ENCODE results near the gene RIC8B.

The RIC8B gene

DNA sequence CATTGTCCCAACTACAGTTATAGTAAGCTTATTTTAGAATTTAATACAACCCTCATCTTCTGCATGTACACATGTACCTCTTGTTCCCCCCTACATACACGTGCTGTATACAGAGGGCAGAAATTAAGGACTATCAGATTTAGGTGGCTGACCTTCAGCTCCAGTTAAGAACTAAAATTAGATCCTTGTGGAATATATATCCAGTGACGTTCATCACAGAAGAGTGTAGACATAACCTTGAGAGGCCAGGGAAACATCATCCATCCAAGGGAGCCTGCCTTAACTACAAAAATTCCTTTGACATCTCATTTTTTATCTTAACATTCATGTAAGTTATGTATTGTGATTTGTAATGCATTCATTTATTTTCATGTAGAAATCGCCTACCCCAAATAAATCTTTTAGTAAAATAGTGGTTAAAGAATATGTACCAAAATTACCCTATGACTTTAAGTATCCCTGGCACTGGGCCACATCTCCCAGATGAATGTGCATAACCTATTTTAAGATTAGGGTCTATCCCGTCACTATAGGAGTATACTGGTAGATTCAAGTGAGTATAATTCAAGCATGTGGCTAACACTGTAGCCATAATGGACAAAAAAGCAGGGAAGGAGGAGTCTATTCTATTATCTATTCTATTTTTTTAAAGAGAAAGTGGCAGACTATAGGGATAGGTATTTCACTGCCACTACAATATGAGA lies 27.5 kb downstream of the RIC8B start:
- no peak for DNase-seq

DNA sequence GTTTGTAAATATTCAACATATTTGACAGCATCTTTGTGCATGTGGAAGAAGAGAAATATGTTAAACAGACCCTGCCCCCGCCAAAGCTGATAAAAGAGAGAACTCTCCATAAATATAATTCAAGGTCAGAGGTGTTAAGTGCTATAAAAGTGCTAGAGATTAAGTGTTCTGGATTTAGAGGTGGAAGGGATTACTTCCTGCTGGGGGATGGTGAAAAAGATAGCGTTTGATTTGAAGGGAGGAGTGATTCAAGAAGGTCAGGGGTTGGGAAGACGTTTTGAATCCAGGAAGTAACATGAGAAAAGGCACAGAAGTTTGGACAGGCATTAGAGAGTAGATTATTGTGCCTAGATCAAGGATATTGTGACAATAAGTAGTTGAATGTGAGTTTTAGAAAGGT lies 30.2 kb downstream of the RIC8B start:
- DNase-seq: no peak

DNA sequence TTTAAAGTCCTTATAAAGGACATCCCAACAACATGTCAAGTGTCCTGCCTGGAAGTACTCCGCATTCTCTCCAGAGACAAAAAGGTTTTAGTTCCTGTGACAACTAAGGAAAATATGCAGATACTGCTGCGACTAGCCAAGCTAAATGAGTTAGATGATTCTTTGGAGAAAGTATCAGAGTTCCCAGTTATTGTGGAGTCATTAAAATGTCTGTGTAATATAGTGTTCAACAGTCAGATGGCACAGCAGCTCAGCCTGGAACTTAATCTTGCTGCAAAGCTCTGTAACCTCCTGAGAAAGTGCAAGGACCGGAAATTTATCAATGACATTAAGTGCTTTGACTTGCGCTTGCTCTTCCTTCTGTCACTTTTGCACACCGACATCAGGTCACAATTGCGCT lies 40.2 kb downstream of the RIC8B start:
- DNase-seq: no peak

DNA sequence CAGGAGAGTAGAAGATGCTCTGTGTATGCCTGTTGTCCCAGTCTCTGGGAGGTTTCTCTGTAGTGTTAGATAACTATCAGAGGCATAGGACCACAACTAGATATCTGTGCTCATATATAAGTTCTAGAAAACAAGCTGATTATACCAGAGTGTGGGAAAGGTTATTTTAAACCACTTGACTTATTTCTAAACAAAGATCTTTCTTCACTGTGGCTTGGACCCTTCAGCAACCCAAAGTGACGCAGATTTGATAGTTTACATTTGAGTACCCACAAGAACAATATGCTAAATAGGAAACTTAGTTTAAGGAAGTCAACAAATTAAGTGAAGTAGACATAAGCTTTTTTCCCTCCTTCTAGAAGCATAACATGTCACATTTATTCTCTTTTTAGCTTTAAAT lies 41.3 kb downstream of the RIC8B start:
- no peak for DNase-seq

DNA sequence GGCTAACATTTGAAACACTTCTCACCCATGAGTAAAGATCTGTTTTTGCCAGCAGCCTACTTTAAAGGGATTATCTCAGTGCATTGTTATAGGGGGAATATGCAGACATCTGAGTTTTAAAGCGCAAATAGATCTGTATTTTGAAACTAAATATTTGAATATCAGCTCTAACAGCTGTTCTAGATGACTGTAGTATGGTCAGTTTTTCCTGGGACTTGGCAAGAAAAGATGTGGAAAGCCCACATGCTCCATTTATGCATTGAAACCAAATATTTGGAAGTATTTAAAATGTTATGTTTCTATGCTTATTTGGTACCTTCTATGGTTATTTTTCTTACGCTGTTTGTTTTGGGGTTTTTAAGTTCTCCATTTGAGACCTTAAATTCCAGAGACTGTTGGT lies 41.7 kb downstream of the RIC8B start:
- DNase-seq: no peak

DNA sequence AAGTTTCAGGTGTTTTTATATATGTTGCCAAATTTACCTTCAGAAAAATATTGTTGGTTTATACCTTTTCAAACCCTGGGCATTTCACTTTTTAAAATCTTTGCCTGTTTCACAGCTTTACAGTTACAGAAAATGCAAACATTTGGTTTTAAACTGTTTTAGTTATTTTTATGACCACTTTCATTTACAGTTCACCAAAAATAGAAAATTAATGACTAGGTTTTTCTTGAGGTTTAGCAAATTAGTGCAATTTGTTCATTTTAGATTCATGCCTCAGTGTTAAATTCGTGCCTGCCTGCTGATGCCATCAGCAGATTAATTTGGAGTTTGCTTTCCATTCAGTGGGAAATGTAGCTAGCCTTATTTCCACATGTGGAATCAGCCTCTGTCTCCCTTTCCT lies 45.5 kb downstream of the RIC8B start:
- DNase-seq: no peak

DNA sequence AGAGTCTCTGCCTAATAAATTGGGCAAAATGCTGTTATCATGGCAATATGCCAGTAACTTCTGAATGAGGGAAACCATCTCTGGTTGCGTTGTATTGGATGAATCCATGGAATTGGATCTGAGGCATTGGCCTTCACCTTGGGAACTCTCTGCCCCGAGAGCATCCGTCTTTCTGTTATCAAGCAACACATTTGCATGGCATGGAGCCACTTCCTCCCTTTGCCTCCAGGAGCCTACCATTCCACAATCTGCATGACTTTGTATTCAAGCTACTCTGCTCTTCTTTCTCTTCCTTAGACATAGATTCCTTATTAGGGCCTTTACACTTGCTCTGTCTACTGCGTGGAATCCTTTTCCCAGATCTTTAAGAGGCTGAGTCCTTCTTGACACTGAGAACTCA lies 57.2 kb downstream of the RIC8B start:
- DNase-seq: no peak

DNA sequence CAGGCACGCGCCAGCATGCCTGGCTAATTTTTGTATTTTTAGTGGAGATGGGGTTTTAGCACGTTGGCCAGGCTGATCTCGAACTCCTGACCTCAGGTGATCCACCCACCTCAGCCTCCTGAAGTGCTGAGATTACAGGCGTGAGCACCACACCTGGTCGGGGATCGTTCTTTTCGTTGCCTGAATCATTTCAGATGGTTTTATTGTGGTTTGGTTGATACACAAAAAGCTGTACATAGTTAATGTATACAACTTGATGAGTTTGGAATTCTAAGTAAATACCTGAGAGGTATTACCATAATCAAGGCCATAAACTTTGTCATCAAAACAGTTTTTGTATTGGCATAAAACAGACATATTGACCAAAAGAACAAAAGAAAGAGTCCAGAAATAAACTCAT lies 63.3 kb downstream of the RIC8B start:
- DNase-seq: no peak

DNA sequence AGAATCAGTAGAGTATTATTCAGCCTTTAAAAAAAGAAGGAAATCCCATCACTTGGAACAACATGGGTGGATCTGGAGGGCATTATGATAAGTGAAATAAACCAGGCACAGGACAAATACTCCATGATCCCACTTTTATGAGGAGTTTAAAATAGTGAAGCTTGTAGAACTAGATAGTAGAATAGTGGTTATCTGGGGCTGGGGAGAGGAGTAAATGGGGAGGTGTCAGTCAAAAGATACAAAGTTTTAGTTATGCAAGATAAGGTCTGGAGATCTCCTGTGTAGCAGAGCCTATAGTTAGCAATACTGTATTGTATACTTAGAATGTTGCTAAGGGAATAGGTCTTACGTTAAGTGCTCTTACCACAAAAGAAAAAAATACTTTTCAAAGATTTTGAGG lies 64.9 kb downstream of the RIC8B start:
- DNase-seq: no peak

DNA sequence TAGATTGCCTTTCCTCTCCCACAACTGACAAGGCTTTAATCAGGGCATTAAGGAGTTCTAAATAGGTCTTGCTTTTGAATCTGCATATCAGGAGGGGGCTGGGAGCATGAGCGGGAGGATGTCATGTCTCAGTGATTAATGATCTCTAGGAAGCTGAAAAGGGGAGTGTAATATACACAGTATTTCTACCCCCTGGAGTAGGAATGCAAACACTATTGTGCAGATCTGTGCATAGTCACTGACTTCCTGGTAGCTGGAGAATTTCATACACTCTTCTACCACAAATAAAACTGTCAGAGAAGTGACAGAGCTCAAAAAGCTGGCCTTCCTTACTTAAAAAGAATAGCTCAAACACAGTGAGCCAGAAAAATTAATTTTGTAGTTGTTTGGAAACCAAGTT lies 65.8 kb downstream of the RIC8B start:
- no peak for DNase-seq

DNA sequence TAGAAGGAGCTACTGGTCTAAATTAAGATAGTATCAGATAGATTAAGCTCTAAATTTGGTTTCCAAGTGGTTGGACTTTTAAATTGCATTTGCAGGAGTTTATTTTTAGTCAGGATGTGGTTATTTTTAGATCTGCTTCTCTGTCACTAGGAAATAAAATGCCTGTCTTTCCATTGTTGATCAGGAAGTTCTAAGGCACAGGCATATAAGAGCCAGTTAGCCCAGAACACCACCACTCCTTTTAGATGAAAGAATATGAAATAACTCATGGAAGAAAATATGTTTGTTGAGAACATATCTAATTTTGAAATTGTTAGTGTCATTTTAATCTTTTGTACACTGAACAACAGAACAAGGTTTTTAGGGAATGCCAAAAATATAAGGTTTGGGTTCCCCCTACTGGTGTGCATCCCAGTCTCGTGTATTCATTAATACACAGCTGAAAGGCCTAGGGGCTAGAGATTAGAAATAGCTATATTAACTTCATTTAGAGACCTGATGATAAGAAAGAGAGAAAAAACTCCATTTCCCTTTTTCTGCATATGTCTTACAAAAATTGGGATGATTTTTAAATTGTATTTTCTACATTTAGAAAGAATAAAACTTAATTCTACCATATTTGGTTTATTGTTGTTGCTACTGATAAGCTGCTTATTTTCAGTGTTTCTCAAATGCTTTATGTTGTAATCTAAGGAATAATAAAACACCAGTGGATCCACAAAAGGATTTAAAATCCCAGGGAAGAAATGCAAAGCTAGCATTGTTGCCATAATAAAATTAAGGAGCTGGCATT lies 67.2 kb downstream of the RIC8B start:
- peak; percentile 4 to 60 for DNase-seq

DNA sequence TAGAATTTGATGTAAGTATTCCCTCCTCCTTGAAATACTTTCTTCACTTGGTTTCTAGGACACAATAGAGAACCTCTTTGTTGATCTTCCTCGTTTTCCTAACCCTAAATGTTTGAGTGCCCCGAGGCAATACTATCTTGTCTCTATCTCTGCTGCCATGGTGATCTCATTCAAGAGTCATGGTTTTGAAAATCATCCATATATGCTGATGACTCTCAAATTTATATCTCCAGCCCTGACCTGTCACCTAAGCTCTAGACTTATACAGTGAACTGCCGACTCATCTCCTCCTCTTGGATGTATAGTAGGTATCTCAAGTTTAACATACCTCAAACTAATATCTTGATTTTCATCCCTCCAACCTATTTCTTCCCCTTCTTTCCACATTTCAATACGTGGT lies 71.4 kb downstream of the RIC8B start:
- DNase-seq: no peak

DNA sequence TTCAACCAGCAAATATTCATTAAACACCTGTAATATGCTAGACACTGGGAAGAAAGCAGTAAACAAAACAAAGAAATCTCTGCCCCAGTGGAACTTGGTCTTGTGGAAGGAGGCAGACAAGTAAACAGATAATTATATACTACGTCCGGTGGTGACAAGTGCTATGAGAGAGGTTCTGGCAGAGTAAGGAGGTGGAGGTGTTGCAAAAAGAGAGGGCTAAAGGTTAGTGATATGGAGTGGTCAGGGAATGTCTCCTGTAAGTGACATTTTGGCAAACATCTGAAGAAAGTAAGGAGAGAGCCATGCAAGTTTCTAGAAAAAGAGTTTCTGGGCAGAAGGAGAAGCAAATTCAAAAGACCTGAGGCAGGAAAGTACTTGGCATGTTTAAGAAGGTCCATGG lies 73.4 kb downstream of the RIC8B start:
- no peak for DNase-seq

DNA sequence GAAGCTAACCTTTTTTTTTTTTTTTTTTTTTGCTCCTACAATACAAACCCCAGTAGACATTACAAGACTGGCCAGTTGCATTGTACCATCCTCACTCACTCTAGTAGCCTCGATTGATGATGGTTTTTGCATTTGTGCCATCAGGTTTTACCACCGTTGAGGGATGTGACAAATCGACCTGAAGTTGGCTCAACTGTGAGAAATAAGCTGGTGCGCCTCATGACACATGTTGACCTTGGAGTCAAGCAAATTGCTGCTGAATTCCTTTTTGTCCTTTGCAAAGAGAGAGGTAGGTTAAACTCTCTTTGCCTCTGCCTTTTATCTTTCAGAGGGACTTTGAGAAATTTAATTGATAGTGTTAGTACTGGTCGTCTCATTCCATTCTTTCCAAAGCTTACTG lies 76.8 kb downstream of the RIC8B start:
- DNase-seq: no peak

DNA sequence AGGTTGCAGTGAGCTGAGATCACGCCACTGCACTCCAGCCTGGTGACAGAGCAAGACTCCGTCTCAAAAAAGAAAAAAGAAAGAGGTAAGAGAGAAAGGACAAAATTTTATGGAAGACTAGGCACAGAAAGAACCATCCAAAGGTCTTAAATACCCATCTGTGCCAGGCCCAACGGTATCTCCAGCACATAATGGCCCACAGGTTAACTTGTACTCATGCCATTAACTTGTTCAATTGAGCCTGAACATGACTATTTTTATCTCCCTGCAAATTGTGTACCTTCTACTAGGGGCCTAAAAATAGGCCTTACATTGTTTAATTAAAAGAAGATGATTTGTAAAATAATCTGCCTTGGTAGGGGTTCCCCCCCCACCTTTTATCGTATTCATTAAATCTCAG lies 80.2 kb downstream of the RIC8B start:
- no peak for DNase-seq

DNA sequence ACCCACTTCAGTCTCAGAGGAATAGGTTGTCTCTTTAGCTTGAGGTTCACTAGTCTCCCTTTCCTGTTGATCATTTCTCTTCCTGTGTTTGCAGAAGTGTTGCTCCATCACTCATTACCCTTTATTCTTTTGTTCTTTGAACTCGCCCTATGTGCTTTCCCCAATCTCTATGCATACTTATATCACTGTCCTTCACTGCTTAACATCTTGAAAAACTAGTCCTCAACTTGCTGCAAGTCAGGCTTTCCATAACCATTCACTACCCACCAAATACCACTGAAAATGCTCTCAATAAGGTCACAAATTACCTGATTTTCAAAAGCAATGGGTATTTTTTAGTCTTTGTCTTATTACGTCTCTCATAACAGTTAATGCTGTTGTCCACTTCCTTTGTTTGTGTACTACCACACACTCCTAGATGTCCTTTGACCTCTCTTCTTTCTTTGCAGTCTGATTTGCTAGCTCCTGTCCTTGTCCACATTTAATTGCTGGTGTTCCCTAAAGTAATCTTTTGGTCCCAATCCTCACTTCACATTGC lies 80.8 kb downstream of the RIC8B start:
- DNase-seq: no peak

DNA sequence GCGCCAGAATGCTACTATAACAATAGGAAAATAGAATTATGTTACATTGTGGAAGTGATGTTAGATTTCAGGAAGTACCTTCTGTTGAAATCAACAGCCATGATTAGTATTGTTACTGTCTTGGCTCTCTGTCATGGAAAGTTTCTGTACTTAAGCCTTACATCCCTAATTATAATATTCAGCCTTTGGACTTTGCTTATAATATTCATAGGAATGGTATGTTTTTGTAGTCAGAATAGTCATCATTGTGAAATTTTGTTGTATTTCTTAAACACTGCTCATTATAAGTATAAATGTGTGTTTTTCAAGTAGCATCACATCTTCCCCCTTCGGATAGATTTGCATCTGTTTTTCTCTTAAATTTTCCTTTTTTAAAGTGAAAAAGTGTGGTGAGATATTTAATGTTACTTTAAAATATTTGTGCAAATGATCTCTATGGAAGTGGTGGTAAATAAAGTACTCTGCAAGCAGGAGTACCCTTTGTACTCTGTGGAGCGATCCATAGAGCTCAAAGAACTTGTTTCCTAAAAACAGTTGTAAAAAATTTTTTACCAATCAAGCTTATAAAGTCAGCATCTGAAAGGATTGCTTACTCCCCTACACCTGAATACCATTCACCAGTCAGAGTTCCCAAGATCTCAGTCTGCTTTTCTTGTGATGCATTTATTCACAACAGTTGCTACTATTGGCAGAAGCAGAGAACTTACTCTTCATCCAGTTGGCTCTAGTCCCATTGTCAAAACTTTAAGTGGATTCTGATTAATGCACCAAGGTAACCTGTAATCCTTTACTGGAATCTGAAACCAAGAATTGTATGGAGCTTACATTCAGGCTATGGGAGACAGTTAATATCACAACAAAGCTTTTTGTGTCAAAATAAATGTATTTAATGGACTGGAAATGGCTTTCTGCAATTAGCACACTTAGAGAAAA lies 87.8 kb downstream of the RIC8B start:
- DNase-seq: no peak

DNA sequence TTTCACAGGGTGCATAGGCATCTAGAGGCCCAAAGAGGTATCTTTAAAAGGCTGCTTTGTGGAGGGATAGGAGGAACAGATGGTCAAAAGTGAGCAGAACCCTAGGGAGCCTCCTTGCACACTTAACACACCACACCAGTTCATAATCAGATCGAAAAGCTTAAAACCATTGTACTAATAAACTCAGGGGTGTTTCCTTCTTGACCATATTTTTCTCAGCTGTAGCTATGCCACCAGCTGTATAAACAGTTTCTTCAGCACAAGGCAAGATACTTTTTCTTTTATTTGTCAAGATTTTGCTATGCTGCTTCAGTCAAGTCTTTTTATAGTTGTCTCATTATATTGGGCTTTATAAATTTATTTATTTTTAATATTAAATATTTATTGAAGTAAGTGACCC lies 88.7 kb downstream of the RIC8B start:
- no peak for DNase-seq

DNA sequence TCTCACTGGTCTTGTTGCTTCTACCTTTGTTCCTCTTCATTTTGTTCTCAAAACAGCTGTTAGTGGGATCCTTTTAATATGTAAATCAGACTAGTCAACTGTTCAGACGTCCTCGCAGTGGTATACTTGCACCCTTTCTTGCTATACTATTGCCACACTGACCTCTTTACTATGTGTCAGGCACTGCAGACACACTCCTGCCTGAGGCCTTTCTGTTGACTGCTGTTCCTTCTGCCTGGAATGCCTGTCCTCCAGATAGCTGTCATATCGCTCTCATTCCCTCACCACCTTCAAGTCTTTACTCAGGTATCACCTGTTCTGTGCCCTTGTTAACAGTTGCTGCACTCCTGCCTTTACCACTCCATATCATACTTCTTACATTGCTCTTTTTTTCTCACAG lies 91.2 kb downstream of the RIC8B start:
- DNase-seq: no peak

DNA sequence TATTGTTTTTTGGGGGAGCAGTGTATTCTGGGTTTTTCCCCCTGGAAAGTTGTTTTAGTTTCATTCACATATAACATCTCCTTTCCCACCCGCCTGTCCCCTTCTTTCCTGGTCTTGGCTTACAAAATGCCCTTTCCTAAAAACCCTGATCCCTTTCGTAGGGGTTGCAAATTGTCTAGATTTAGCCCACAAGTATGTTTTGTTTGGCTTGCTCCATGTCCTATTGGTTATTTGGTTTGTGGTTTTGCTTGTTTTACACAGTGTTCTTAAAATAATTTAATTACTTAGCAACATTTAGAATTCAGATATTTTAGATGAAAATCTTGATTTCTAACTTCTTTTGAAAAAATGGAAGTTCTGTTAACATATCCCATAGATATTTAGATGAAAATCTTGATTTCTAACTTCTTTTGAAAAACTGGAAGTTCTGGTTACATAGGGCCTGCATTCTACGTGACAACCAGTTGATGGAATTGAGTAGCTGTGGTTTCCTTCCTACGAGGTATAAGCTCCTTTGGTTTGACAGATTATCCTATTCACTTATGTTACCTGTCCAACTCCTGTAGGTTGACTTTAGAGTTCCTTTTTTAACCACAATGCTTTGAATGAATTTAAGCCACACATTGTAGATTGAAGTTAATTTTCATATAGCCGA lies 92.1 kb downstream of the RIC8B start:
- no peak for DNase-seq

DNA sequence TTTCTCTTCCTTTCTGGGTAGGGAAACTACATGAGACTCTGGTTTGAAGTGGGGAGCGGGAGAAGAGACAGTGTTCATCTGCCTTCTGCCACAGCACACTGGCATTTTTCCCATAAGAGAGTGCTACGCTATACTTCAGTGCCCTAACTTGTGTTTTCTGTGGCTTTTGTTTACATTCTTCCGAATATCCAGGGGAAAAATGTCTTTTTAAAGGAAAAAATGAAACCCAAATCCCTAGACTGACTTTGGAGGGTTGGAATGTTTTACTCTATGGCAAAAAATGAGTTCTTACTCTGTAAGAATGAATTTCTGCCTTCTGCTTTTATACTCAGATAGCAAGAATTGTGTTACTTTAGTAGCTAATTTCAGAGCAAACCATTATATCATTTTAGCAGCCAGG lies 93.2 kb downstream of the RIC8B start:
- DNase-seq: no peak

DNA sequence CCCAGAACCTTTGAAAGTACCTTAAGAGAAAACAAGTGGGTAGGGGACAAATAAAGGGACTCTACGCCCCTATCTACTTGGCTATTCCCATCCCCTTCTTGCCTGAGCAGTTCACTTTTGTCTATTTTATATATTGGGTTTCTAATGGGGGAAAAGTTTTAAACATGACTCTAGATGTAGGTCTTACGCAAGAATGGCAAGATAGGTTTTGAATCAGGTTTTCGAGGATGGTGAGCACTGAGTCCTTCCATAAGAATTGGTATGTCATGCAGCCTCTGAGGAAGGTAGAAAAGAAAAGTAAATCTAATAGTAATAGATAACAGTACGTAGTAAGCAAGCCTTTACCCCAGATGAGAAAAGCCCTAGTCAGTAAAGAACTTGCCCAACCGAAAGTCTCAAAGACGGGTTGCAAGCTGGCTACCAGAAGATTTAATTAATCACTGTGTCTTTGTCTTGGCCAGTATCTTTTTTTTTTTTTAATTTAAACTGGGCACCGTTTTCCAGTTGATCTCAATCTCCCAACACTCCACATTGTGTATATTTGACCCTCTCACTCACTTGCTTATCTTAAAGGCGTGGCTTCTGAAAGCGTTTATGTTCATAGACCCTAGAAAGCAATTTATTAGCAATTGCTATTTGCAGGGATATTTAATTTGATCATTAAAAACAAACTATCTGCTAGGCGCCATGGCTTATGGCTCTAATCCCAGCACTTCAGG lies 94.7 kb downstream of the RIC8B start:
- no peak for DNase-seq

All from hippocampal formation (tissue), 2 donors.